ENCODE results near the gene CDC42BPA.

The CDC42BPA gene

DNA sequence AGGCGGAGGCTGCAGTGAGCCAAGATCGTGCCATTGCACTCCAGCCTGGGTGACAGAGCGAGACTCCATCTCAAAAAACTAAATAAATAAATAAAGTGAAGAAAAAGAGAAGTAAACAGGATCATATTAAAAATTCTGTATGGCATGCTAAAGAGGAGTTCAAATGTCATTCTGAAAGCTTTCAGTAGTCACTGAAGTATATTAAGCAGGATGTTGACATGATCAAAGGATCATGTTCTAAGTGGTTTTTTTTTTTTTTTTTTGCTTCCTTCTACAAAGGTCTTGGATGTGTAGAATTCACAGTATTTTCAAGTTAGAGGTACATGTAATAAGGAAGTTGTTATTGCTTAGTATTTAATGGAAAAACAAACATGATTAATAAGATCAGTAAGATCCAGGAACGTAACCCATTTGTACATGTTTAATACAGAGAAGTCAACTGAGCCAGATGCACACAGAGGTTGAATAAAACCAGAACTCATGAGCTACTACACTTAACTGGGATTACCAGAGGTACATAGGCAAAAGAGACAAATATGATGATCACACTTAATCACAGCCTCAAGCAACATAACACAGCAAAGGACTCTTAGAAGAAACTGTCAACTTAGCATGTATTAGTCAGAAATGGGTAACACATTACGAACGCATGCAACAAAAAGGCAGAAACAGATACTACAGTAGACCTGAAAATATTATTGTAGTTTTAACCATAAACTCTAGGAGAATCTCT, 12.2 kb downstream of the CDC42BPA start:
- no peak overlapping the region for H3K4me3 ChIP-seq (ENCODE audit: low read length)
- TF ChIP-seq, protein P1, sequence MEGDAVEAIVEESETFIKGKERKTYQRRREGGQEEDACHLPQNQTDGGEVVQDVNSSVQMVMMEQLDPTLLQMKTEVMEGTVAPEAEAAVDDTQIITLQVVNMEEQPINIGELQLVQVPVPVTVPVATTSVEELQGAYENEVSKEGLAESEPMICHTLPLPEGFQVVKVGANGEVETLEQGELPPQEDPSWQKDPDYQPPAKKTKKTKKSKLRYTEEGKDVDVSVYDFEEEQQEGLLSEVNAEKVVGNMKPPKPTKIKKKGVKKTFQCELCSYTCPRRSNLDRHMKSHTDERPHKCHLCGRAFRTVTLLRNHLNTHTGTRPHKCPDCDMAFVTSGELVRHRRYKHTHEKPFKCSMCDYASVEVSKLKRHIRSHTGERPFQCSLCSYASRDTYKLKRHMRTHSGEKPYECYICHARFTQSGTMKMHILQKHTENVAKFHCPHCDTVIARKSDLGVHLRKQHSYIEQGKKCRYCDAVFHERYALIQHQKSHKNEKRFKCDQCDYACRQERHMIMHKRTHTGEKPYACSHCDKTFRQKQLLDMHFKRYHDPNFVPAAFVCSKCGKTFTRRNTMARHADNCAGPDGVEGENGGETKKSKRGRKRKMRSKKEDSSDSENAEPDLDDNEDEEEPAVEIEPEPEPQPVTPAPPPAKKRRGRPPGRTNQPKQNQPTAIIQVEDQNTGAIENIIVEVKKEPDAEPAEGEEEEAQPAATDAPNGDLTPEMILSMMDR (conservative IDR thresholded peaks at IDR 0.05; ENCODE audit: low read length) = no peak
- no peak for DNase-seq (ENCODE audit: low read depth)

DNA sequence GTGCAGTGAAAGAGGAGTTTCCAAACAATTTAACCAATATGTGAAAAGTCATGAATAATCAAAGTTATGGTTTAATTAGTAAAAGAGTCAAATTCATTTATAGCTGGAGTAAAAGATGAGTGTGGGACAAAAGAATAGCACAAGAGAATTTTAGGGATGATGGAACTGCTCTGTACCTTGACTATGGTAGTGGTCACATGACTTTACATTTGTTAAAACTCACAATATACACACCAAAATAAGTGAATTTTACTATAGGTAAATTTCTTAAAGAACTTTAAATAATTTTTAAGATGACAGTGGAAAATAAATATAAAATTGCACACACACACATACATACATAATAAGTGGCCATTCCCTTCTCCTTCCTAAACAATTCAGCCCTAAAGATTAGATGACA, 13.6 kb downstream of the CDC42BPA start:
- H3K4me3 ChIP-seq (ENCODE audit: low read length) = no peak overlapping the region
- TF ChIP-seq, protein P1 (conservative IDR thresholded peaks at IDR 0.05; ENCODE audit: low read length) = no peak
- DNase-seq (ENCODE audit: low read depth) = no peak

DNA sequence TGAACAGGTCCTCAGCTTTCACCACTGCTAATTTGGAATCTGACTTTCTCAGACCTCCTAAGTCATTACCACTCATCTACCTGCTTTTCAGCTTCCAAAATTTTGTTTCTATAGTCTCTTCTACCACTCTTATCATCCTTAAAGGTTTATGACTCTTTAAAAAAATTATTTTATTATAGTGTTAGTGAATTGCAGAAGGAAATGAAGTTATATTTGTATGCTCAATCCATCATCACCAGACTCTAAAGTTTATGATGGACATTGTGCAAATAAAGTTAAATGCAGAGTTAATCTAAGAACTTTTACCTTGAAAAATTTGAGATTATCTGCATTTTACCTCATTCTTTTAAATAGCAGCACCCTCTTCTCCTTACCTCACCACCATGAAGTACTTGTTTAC, 14.6 kb downstream of the CDC42BPA start:
- no peak for DNase-seq (ENCODE audit: low read depth)
- TF ChIP-seq, protein P1 (conservative IDR thresholded peaks at IDR 0.05; ENCODE audit: low read length) = no peak
- H3K4me3 ChIP-seq (ENCODE audit: low read length) = no peak overlapping the region

DNA sequence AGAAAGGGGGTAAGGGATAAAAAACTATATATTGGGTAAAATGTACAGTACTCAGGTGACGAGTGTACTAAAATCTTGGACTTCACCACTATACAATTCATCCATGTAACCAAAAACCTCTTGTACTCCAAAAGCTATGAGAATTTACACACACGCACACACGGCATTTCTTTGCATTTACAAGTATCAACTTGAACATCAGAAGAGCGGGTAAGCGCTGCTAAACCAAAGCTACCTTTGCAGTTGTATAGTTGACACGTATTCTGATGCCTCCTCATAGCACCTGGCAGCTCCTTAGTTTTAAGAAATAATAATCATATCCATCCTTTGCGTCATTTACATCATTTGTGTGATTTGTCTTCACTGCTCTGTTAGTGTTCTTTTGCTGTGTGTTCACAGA, 17.6 kb downstream of the CDC42BPA start:
- no peak for DNase-seq (ENCODE audit: low read depth)
- H3K4me3 ChIP-seq (ENCODE audit: low read length) = no peak overlapping the region
- TF ChIP-seq, protein P1 (conservative IDR thresholded peaks at IDR 0.05; ENCODE audit: low read length) = no peak

DNA sequence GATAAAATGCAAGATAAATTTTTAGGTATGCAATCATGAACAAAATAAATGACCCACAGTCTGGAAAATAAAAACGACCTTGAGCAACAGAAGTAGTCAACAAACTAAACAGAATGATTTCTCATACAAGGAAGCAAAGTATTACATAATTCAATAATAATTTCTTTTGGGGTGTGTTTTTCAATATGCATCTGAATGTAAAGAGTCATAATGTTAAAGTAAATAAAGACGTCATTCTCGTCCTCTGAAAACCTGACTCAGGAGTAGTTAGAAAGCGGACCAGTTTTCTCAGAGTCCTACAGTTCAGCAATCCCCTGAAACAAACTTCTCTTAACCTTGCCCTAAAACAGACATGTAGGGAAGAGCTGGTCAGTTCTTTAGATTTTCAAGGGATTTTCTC, 18.6 kb downstream of the CDC42BPA start:
- DNase-seq (ENCODE audit: low read depth) = peak; percentile 11
- TF ChIP-seq, protein P1 (conservative IDR thresholded peaks at IDR 0.05; ENCODE audit: low read length) = no peak
- H3K4me3 ChIP-seq (ENCODE audit: low read length) = no peak overlapping the region

DNA sequence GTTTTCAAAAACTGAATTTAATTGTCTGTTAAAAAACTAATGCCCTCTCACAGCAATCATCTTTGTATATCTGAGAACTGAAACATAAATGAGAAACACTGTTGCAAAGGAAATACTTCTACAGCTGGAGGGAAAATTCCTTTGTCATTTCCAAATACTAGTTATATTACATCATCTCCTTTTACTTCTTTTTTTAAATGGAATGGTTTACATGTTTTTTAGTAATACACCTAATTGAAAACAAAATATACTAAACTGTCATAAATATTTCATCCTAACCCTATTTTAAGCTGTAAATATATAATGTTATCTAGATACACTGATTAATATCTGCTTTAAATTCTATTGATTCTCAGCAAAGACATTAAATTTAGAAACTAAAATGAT, 19.1 kb downstream of the CDC42BPA start:
- DNase-seq (ENCODE audit: low read depth) = peak; percentile 60
- peak overlapping the region; percentile 22 for H3K4me3 ChIP-seq (ENCODE audit: low read length)
- TF ChIP-seq, protein P1 (conservative IDR thresholded peaks at IDR 0.05; ENCODE audit: low read length) = no peak

DNA sequence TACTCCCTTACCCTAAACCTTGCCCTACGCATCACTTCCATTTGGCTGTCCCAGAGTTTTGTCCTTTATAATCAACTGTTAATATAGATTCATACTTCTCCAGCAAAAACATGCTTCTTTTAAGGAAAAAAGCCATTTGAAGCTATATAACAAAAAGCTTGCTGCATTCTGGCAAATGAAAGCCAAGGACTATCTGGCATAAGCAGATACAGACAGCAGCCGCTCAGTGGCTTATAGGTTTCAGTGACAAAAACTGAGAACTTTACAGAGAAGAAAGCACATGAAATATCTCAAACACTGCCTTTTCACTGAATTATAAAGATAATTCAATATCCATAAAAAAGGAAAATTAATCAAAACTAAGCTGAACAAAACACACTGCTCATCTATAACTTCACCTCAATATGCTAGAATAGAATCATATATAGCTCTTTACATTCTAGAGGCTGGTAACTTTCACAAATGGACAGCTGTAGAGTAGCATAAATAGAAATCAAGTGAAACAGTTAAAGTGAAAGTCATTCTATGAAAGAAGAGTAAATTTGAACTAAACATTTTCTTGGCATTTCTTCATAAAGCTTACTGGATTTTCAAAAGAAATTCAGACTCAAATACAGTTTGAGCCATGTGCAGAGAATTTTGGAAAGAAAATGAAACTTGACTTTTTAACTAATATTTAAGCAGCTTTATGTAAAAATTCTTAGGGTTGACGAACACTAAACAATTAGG, 19.6 kb downstream of the CDC42BPA start:
- peak overlapping the region; percentile 22 for H3K4me3 ChIP-seq (ENCODE audit: low read length)
- DNase-seq (ENCODE audit: low read depth) = no peak
- TF ChIP-seq, protein P1 (conservative IDR thresholded peaks at IDR 0.05; ENCODE audit: low read length) = no peak

Data from AG10803 (cell line).